Measurements from ENCODE around the gene EXOC4.
A peak's percentile ranks its signal among the peaks of the same experiment; 100 is the strongest.

EXOC4 gene

DNA sequence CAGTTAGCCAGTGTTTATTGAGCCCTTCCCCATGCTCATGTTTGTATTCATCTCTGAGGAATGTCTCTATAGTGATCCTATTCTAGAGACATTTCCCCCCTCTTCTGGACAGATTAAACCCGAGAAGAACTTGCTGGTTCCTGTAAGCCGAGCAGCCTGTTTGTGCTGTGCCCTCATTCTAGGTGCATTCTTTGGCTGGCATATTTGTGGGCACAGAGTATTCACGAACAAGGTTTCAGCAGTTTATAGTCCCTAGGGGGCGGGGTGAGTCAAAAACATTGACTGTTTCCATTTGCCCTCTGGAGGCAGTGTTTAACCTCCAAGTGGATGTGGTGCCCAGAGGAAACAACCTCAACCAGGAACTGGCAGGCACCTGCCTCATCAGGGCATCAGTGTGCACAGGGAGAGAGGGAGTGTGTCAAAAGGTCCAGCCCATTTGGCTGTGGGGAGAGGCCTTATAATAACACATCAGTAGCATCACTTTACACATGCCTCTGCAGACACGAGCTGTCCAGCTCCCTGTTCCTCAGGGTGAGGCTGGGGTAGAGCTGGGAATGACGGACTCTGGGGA, 600.9 kb downstream of the EXOC4 start:
- Histone ChIP-seq H3K36me3 (ENCODE audit: insufficient read depth, low read length) (no peaks in the 10 kb centered on the region), H3K27ac (ENCODE audit: low read depth, low read length) (peak overlapping the region; percentile 72), H2AFZ (ENCODE audit: low read length, unreplicated experiment) (no peak overlapping the region), H3K4me3 (ENCODE audit: low read depth, low read length) (peak overlapping the region; percentile 18; the same call in 1 of the 2 replicates), H3K79me2 (ENCODE audit: control insufficient read depth, insufficient read depth, low read length, unreplicated experiment) (no peaks in the 10 kb centered on the region), H3K27me3 (ENCODE audit: insufficient read depth, low read length) (no peaks in the 10 kb centered on the region), H3K4me1 (ENCODE audit: control insufficient read depth, insufficient read depth, low read length, unreplicated experiment) (peaks cover 20% of the 10 kb centered on the region)

DNA sequence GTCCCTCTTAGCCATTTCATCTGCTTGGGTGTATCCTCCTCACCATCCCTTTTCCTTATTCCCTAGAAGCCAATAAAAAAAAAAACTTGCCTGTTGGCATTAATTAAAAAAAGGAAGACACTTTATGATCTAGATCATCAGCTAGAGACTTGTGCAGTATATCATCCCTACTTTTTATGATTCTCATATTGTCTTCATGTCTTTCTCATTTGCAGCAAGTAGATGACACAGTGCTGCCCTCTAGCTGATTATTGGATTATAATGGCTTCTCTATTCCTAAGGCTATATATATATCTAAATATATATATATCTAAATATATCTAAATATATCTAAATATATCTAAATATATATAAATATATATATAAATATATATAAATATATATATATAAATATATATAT, 601.9 kb downstream of the EXOC4 start:
- Histone ChIP-seq H3K4me1 (ENCODE audit: control insufficient read depth, insufficient read depth, low read length, unreplicated experiment) (peaks cover 20% of the 10 kb centered on the region), H3K36me3 (ENCODE audit: insufficient read depth, low read length) (no peaks in the 10 kb centered on the region), H3K27ac (ENCODE audit: low read depth, low read length) (no peak overlapping the region), H3K4me3 (ENCODE audit: low read depth, low read length) (no peak overlapping the region), H3K27me3 (ENCODE audit: insufficient read depth, low read length) (no peaks in the 10 kb centered on the region), H2AFZ (ENCODE audit: low read length, unreplicated experiment) (no peak overlapping the region), H3K79me2 (ENCODE audit: control insufficient read depth, insufficient read depth, low read length, unreplicated experiment) (no peaks in the 10 kb centered on the region)

DNA sequence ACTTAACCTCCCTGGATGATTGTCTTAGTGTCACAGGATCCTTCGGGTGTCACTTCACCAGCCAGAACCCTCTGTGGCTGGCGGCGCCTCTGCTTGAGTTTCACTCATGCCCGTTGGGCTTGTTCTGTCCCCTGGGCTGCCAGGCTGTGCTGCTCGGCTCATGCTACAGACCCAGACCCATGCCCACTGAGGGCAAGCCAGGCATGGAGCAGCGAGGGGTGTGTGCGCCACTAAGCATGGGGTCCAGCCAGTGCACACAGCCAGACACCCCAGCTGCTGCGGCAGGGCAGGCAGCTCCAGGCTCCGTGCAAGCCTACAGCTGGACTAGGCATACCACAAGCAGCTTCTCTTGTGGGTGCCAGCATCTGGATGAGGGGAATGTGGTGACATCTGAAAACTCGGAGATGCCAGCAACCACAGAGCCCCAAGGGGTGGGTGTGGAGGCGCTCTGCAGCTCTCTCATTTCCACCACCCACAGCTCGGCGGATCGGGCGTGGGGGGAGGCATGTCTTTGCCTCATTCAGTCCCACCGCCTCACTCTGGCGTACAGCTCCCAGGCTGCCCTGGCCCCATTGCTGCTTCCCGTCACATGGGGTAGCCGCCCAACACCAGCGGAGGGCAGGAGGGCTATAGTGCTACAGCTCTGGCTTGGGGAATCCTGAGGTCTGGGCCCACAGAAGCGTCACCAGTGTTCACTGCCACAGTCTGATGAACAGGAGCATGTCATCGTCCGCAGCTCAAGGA, 604.7 kb downstream of the EXOC4 start:
- H2AFZ ChIP-seq (ENCODE audit: low read length, unreplicated experiment): no peak overlapping the region
- no peak overlapping the region for H3K27ac ChIP-seq (ENCODE audit: low read depth, low read length)
- H3K79me2 ChIP-seq (ENCODE audit: control insufficient read depth, insufficient read depth, low read length, unreplicated experiment): no peaks in the 10 kb centered on the region
- H3K4me3 ChIP-seq (ENCODE audit: low read depth, low read length): no peak overlapping the region
- no peaks in the 10 kb centered on the region for H3K36me3 ChIP-seq (ENCODE audit: insufficient read depth, low read length)
- H3K27me3 ChIP-seq (ENCODE audit: insufficient read depth, low read length): no peaks in the 10 kb centered on the region
- peaks cover 18% of the 10 kb centered on the region for H3K4me1 ChIP-seq (ENCODE audit: control insufficient read depth, insufficient read depth, low read length, unreplicated experiment)

DNA sequence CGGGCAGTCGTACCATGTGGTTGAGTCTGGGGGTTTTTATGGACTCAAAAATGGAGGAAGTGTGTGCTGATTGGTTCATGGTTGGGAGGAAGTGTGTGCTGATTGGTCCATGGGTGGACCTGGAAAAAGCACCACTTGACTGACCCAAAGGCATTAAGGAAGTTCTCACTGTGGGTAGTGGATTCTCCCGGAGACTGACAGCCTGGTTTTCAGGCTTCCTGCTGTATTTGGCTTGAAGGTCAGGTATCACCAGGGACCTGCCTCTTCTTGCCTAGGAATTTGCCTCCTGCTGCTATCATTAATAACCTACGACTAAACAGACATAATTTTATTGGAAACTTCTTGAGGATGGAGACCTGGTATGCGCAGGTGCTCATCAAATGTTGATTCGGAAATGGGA, 605.4 kb downstream of the EXOC4 start:
- H3K79me2 ChIP-seq (ENCODE audit: control insufficient read depth, insufficient read depth, low read length, unreplicated experiment): no peaks in the 10 kb centered on the region
- H3K4me1 ChIP-seq (ENCODE audit: control insufficient read depth, insufficient read depth, low read length, unreplicated experiment): peaks cover 12% of the 10 kb centered on the region
- H2AFZ ChIP-seq (ENCODE audit: low read length, unreplicated experiment): no peak overlapping the region
- no peaks in the 10 kb centered on the region for H3K36me3 ChIP-seq (ENCODE audit: insufficient read depth, low read length)
- H3K27ac ChIP-seq (ENCODE audit: low read depth, low read length): no peak overlapping the region
- no peak overlapping the region for H3K4me3 ChIP-seq (ENCODE audit: low read depth, low read length)
- H3K27me3 ChIP-seq (ENCODE audit: insufficient read depth, low read length): no peaks in the 10 kb centered on the region

DNA sequence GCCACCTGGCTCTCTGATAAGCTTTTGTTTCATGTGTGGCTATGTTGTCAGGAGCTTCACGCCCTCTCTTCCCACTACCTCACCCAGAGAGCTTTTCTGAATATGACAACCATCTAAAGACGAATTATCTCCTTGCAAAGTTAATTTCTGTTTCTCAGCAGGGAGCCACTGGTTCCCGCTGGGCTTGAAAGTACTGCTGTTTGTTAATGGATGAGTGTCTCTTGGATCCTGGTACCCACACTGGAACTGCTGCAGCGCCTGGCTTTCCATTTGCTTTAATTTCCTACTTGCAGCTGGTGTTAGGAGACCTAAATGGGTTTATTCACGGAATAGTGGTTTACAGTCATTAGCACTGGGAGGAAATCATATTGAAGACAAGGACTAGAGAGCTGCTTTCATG, 606.4 kb downstream of the EXOC4 start:
- Histone ChIP-seq H2AFZ (ENCODE audit: low read length, unreplicated experiment) (no peak overlapping the region), H3K27ac (ENCODE audit: low read depth, low read length) (no peak overlapping the region), H3K4me1 (ENCODE audit: control insufficient read depth, insufficient read depth, low read length, unreplicated experiment) (peaks cover 4% of the 10 kb centered on the region), H3K79me2 (ENCODE audit: control insufficient read depth, insufficient read depth, low read length, unreplicated experiment) (no peaks in the 10 kb centered on the region), H3K27me3 (ENCODE audit: insufficient read depth, low read length) (no peaks in the 10 kb centered on the region), H3K36me3 (ENCODE audit: insufficient read depth, low read length) (no peaks in the 10 kb centered on the region), H3K4me3 (ENCODE audit: low read depth, low read length) (no peak overlapping the region)

DNA sequence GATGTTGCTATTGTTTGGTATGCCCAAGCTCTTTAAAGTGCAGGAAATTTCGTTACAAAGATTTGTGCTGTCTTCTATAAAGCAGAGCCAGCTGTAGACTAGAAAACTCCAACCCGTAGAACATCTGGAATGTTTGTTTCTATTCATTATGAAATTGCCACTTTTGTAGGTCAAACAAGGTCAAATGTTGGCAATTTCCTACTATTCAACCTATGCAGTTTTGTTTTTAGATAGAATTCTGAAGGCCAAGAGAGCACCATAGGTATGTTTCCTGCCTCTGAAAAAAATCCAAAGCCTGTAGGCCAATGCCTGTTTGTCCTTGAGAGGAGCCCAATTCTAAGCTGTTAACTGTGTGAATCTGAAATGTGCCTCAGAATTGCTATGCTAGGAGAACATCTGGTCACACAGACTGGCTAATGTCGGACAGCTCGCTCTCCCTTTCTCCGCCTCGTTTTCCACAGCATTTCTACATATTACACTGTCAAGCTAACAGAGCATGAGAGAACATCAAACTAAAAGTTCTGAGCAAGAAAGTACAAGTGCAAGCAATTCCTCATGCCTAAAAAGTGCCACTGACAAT, 607.1 kb downstream of the EXOC4 start:
- Histone ChIP-seq H3K4me3 (ENCODE audit: low read depth, low read length) (no peak overlapping the region), H3K36me3 (ENCODE audit: insufficient read depth, low read length) (no peaks in the 10 kb centered on the region), H3K4me1 (ENCODE audit: control insufficient read depth, insufficient read depth, low read length, unreplicated experiment) (no peaks in the 10 kb centered on the region), H3K27ac (ENCODE audit: low read depth, low read length) (no peak overlapping the region), H3K27me3 (ENCODE audit: insufficient read depth, low read length) (no peaks in the 10 kb centered on the region), H3K79me2 (ENCODE audit: control insufficient read depth, insufficient read depth, low read length, unreplicated experiment) (no peaks in the 10 kb centered on the region), H2AFZ (ENCODE audit: low read length, unreplicated experiment) (no peak overlapping the region)

DNA sequence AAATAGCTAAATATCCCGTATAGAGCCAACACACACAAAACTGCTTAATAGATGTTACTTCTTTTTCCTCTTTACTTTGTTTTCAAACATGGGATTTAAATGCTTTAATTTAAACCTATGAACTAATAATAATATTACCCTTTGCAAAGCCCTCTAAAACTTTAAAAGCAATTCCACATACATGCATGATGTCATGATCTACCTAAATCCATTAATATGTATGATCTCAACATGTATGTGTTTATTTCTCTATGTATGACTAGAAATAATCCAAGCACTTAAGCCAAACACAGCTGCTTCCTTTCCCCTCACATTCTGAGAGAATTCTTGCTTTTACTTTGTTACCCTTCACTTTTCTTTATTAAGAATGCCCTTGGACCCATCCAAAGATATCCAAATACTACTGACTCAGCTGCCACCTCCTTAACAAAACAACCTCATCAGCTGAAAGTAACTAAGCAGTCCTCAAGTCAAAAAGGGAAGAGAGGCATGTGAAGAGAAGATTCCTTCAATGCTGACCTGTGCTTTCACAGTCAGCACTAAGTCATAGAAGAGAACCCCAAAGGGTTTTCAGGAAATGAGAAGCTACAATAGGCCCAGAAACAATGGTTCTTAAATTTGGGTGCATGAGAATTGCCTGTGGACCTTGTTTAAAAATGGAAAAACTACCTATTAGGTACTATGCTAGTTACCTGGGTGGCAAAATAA, 607.9 kb downstream of the EXOC4 start:
- H3K27me3 ChIP-seq (ENCODE audit: insufficient read depth, low read length): no peaks in the 10 kb centered on the region
- no peaks in the 10 kb centered on the region for H3K4me1 ChIP-seq (ENCODE audit: control insufficient read depth, insufficient read depth, low read length, unreplicated experiment)
- no peak overlapping the region for H3K4me3 ChIP-seq (ENCODE audit: low read depth, low read length)
- no peak overlapping the region for H2AFZ ChIP-seq (ENCODE audit: low read length, unreplicated experiment)
- H3K36me3 ChIP-seq (ENCODE audit: insufficient read depth, low read length): no peaks in the 10 kb centered on the region
- no peak overlapping the region for H3K27ac ChIP-seq (ENCODE audit: low read depth, low read length)
- no peaks in the 10 kb centered on the region for H3K79me2 ChIP-seq (ENCODE audit: control insufficient read depth, insufficient read depth, low read length, unreplicated experiment)

DNA sequence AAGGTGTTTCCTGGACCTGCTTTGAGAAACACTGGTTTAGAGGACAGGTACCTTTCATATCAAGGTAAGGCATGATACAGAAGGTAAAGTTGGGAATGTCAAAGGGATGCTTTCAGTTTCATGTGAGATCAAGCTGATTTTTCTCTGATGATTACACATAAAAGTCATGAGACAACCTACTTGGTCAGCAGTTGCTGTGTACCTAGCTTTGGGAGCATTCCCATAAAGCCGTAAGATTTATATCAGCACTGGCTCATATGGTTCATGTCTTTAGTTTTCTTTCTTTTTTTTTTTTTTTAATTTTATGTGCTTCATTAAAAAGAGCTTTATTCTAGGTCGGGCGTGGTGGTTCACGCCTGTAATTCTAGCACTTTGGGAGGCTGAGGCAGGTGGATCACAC, 609.0 kb downstream of the EXOC4 start:
- Histone ChIP-seq H3K27ac (ENCODE audit: low read depth, low read length) (no peak overlapping the region), H2AFZ (ENCODE audit: low read length, unreplicated experiment) (no peak overlapping the region), H3K4me1 (ENCODE audit: control insufficient read depth, insufficient read depth, low read length, unreplicated experiment) (no peaks in the 10 kb centered on the region), H3K36me3 (ENCODE audit: insufficient read depth, low read length) (no peaks in the 10 kb centered on the region), H3K27me3 (ENCODE audit: insufficient read depth, low read length) (no peaks in the 10 kb centered on the region), H3K4me3 (ENCODE audit: low read depth, low read length) (no peak overlapping the region), H3K79me2 (ENCODE audit: control insufficient read depth, insufficient read depth, low read length, unreplicated experiment) (no peaks in the 10 kb centered on the region)

DNA sequence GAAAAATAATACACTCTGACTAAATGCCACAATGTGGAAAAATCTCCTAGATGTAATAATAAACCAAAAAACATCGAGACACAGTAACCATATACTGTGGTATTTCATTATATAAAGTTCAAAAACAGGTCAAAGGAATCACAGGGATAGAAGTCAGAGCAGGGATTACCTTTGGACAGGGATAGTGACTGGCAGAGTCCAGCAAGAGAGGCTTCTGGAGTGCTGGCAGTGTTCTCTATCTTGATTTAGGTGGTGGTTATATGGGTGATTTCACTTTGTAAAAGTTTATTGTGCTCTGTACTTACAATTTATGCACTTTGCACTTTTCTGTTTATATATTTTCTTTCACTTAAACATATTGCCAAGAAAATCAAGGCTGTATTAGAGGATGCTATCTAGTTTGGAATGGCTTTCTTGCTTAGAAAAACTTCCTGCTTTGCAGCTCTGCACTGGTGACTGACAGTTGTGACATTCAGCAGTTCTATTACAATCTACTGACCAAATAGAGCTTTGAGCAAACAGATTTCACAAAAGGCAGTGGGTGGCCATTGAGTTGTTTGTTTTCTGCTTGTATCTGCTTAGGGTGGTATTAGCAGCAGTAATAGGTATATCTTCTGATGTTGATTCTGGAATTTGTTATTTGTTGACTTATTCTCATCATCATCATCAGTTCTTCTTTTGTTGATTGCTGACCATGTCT, 610.6 kb downstream of the EXOC4 start:
- no peak overlapping the region for H3K27ac ChIP-seq (ENCODE audit: low read depth, low read length)
- H3K4me1 ChIP-seq (ENCODE audit: control insufficient read depth, insufficient read depth, low read length, unreplicated experiment): no peaks in the 10 kb centered on the region
- no peak overlapping the region for H3K4me3 ChIP-seq (ENCODE audit: low read depth, low read length)
- no peaks in the 10 kb centered on the region for H3K36me3 ChIP-seq (ENCODE audit: insufficient read depth, low read length)
- H3K27me3 ChIP-seq (ENCODE audit: insufficient read depth, low read length): no peaks in the 10 kb centered on the region
- H3K79me2 ChIP-seq (ENCODE audit: control insufficient read depth, insufficient read depth, low read length, unreplicated experiment): no peaks in the 10 kb centered on the region
- no peak overlapping the region for H2AFZ ChIP-seq (ENCODE audit: low read length, unreplicated experiment)

DNA sequence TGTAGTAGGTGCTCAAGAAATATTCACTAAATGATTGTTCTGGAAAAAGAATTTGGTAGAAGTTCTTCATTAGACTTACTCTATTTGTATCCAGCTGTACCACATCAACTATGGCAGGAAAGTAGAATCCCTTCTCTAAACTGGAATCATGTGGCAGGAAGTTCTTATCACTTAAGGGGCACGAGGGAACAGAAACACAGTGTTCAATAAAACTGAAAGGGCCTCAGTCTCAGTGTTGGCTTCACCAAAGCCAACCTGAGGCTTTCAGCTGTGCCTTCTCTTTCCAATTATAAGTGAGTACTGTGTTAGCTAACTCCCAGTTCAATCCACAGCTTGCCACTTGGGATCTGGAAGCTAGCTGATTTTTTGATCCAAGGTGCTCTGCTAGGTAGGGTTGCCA, 616.7 kb downstream of the EXOC4 start:
- Histone ChIP-seq H3K79me2 (ENCODE audit: control insufficient read depth, insufficient read depth, low read length, unreplicated experiment) (no peaks in the 10 kb centered on the region), H3K4me3 (ENCODE audit: low read depth, low read length) (no peak overlapping the region), H3K27me3 (ENCODE audit: insufficient read depth, low read length) (no peaks in the 10 kb centered on the region), H3K36me3 (ENCODE audit: insufficient read depth, low read length) (no peaks in the 10 kb centered on the region), H2AFZ (ENCODE audit: low read length, unreplicated experiment) (no peak overlapping the region), H3K27ac (ENCODE audit: low read depth, low read length) (no peak overlapping the region), H3K4me1 (ENCODE audit: control insufficient read depth, insufficient read depth, low read length, unreplicated experiment) (no peaks in the 10 kb centered on the region)

Measured in ACC112 (cell line).